ENCODE data around the gene XBP1. TPM values are rescaled to one million over a fixed set of nuclear protein-coding genes. Genes with fewer than 3 reads are reported as not detected.

XBP1 gene
- total RNA-seq, 1 donor from 2014 or later: 216 TPM

- intact Hi-C loops (cut with DNase I): no loop called here
- DNase-seq (no peak), ATAC-seq (no peak)
- Histone ChIP-seq H3K4me1 (peaks cover 29% of the 10 kb centered on the region), H3K9me3 (no peaks in the 10 kb centered on the region), H3K4me3 (no peak overlapping the region), H3K27me3 (ENCODE audit: low read depth) (no peaks in the 10 kb centered on the region), H3K36me3 (no peaks in the 10 kb centered on the region), H3K27ac (no peak overlapping the region)
- TF ChIP-seq, protein P1, sequence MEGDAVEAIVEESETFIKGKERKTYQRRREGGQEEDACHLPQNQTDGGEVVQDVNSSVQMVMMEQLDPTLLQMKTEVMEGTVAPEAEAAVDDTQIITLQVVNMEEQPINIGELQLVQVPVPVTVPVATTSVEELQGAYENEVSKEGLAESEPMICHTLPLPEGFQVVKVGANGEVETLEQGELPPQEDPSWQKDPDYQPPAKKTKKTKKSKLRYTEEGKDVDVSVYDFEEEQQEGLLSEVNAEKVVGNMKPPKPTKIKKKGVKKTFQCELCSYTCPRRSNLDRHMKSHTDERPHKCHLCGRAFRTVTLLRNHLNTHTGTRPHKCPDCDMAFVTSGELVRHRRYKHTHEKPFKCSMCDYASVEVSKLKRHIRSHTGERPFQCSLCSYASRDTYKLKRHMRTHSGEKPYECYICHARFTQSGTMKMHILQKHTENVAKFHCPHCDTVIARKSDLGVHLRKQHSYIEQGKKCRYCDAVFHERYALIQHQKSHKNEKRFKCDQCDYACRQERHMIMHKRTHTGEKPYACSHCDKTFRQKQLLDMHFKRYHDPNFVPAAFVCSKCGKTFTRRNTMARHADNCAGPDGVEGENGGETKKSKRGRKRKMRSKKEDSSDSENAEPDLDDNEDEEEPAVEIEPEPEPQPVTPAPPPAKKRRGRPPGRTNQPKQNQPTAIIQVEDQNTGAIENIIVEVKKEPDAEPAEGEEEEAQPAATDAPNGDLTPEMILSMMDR (IDR thresholded peaks at IDR 0.05): no peak
Observed at GRCh38 chr22:28821452-28821851, 21.1 kb upstream of the XBP1 start.

DNA sequence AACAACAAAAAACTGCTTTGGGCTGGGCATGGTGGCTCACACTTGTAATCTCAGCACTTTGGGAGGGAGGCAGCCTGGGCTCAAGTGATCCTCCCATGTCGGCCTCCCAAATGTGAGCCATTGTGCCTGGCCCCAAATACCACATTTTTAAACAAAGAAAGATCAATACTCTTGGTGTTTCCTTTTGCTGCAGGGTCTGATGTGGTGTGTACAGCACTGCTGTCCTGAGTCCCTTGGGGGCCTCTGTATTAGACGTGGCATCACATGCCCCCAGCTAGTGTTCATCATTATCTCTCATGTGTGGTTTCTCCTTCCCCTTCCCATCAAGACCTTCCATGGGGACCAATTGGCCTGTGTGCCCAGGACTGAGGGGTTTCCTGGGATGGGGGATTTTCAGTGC lies 20.5 kb upstream of the XBP1 start:
- no peak overlapping the region for H3K4me3 ChIP-seq
- TF ChIP-seq, protein P1 (IDR thresholded peaks at IDR 0.05): no peak
- peaks cover 29% of the 10 kb centered on the region for H3K4me1 ChIP-seq
- no peaks in the 10 kb centered on the region for H3K9me3 ChIP-seq
- no peak overlapping the region for H3K27ac ChIP-seq
- no peak for DNase-seq
- ATAC-seq: no peak
- intact Hi-C loops (cut with DNase I): no loop called here
- H3K36me3 ChIP-seq: no peaks in the 10 kb centered on the region
- no peaks in the 10 kb centered on the region for H3K27me3 ChIP-seq (ENCODE audit: low read depth)

- Histone ChIP-seq H3K9me3 (no peaks in the 10 kb centered on the region), H3K4me3 (no peak overlapping the region), H3K27me3 (ENCODE audit: low read depth) (no peaks in the 10 kb centered on the region), H3K4me1 (peaks cover 43% of the 10 kb centered on the region), H3K36me3 (no peaks in the 10 kb centered on the region), H3K27ac (peak overlapping the region; percentile 76)
- ATAC-seq (peak; percentile 62 to 66), DNase-seq (peak; percentile 60)
- TF ChIP-seq, protein P1 (IDR thresholded peaks at IDR 0.05): no peak
- intact Hi-C loops (cut with DNase I): no loop called here
Observed at GRCh38 chr22:28819253-28820096, 19.1 kb upstream of the XBP1 start.

GRCh38 chr22:28817919-28818859 lies 17.8 kb upstream of the XBP1 start:
- intact Hi-C loops (cut with DNase I): no loop called here
- ATAC-seq: peak; percentile 87 to 89
- TF ChIP-seq, protein P1 (IDR thresholded peaks at IDR 0.05): no peak
- Histone ChIP-seq H3K27ac (peak overlapping the region; percentile 76), H3K27me3 (ENCODE audit: low read depth) (no peaks in the 10 kb centered on the region), H3K36me3 (no peaks in the 10 kb centered on the region), H3K4me1 (peaks cover 56% of the 10 kb centered on the region), H3K4me3 (no peak overlapping the region), H3K9me3 (no peaks in the 10 kb centered on the region)
- DNase-seq: peak; percentile 78

GRCh38 chr22:28817064-28817463 lies 16.7 kb upstream of the XBP1 start:
- intact Hi-C loops (cut with DNase I): no loop called here
- Histone ChIP-seq H3K9me3 (no peaks in the 10 kb centered on the region), H3K27ac (peak overlapping the region; percentile 76), H3K4me3 (no peak overlapping the region), H3K4me1 (peaks cover 67% of the 10 kb centered on the region), H3K36me3 (no peaks in the 10 kb centered on the region), H3K27me3 (ENCODE audit: low read depth) (no peaks in the 10 kb centered on the region)
- TF ChIP-seq, protein P1 (IDR thresholded peaks at IDR 0.05): no peak
- DNase-seq: no peak
- no peak for ATAC-seq
